ENCODE results near the gene MTX1. TPM values are rescaled to one million over a fixed set of nuclear protein-coding genes. Genes with fewer than 3 reads are reported as not detected.

The MTX1 gene
- total and polyA plus RNA-seq, 2 of the 4 experiments (the other 2 are of a cell fraction): 67.2 to 73.7 TPM

DNA sequence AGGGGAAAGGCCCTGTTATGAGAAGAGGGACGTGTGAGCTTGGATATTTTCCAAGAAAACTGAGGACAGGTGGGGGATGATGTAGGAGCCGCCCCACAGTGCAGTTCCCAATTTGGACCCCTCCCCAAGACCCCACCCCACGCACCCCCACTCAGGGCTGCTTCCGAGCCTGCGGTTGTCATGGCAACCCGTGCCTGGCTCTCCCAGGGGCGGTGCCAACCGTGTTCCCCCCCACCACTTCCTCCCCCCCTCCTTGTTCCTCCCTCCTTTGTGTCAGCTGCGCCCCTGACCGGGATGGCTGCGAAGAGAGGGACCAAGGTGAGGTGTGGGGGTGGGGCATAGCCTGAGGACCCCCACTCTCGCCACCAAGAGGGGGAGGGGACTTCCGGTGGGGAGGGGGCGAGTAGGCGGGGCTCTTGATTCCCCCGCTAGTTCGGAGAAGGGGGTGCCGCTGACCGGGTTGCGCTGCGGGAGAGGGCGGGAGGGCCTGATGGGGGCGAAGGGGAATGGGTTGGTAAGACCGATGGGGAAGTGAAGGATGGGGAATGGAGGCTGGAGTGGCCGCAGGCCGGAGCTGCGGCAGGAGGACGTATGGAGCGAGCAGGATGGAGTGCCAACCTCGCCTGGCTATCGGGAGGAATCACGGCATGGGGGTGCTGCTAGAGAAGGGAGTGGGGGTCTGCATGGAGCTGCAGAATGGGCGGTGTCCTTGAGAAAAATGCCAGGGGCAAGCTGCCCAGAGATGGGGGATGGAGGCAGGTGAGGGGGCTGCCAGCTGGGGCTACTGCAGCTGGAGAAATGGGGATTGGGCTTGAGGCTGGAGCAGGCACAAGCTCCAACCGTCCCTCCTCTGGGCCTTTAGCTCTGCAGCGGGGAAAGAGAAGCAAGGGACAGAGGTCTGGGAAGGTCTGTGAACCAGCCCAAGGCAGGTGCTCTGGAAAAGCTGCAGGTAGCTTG lies 33.9 kb upstream of the MTX1 start:
- Histone ChIP-seq H2AK5ac (ENCODE audit: low read depth, low read length) (peak overlapping the region; percentile 84), H3K4me2 (ENCODE audit: low read depth, low read length) (peak overlapping the region; percentile 94), H3K18ac (ENCODE audit: low read depth, low read length) (no peak overlapping the region; the same call in 1 of the 2 replicates), H2AFZ (replicated peaks; ENCODE audit: low read length, poor library complexity) (peak overlapping the region; percentile 96), H4K8ac (ENCODE audit: low read depth in 2 of 2, low read length in 2 of 2) (peak overlapping the region; percentile 10 to 98), H3K23ac (ENCODE audit: low read depth, low read length) (peak overlapping the region; percentile 66; the same call in 1 of the 2 replicates), H4K5ac (ENCODE audit: low read depth, low read length) (peak overlapping the region; percentile 92), H3K14ac (replicated peaks; ENCODE audit: low read depth, low read length) (peak overlapping the region; percentile 61), H3K4me3 (ENCODE audit: insufficient read depth, low read depth, low read length) (peak overlapping the region; percentile 81), H3K27me3 (ENCODE audit: control insufficient read depth, insufficient read depth, low read length) (no peaks in the 10 kb centered on the region), H2BK120ac (ENCODE audit: low read depth, low read length) (peak overlapping the region; percentile 20; the same call in 1 of the 2 replicates), H3K4me1 (ENCODE audit: control insufficient read depth, insufficient read depth, low read length) (peaks cover 3% of the 10 kb centered on the region), H2BK15ac (ENCODE audit: low read depth, low read length) (no peak overlapping the region), H2BK5ac (ENCODE audit: low read depth, low read length, poor library complexity, severe bottlenecking) (no peak overlapping the region), H2BK20ac (ENCODE audit: low read depth, low read length) (no peak overlapping the region), H3K56ac (ENCODE audit: extremely low read depth, insufficient read depth, low read length) (no peak overlapping the region), H3K36me3 (ENCODE audit: control insufficient read depth, insufficient read depth, low read length) (peaks cover 33% of the 10 kb centered on the region), H3K9me1 (ENCODE audit: insufficient read depth, low read length) (peaks cover 2% of the 10 kb centered on the region; the same call in 1 of the 2 replicates), H3K9ac (ENCODE audit: low read depth, low read length) (peak overlapping the region; percentile 67), H3K4ac (ENCODE audit: low read depth, low read length) (peak overlapping the region; percentile 78), H3K27ac (ENCODE audit: insufficient read depth, low read length) (peak overlapping the region; percentile 59), H2AK9ac (replicated peaks; ENCODE audit: low read depth, low read length, poor library complexity) (peak overlapping the region; percentile 96), H4K91ac (ENCODE audit: insufficient read depth, low read depth, low read length) (peak overlapping the region; percentile 77; the same call in 1 of the 2 replicates), H4K20me1 (ENCODE audit: insufficient read depth, low read length) (no peaks in the 10 kb centered on the region), H3K79me1 (ENCODE audit: low read depth in 1 of 2, low read length in 2 of 2) (peaks cover 0 to 46% of the 10 kb centered on the region in 2 experiments; a peak in 3 of 4 replicates), H3K9me3 (ENCODE audit: control insufficient read depth, insufficient read depth, low read length) (no peaks in the 10 kb centered on the region)
- BruUV-seq (replicated peaks): no TSS peak
- TF ChIP-seq, protein P1, sequence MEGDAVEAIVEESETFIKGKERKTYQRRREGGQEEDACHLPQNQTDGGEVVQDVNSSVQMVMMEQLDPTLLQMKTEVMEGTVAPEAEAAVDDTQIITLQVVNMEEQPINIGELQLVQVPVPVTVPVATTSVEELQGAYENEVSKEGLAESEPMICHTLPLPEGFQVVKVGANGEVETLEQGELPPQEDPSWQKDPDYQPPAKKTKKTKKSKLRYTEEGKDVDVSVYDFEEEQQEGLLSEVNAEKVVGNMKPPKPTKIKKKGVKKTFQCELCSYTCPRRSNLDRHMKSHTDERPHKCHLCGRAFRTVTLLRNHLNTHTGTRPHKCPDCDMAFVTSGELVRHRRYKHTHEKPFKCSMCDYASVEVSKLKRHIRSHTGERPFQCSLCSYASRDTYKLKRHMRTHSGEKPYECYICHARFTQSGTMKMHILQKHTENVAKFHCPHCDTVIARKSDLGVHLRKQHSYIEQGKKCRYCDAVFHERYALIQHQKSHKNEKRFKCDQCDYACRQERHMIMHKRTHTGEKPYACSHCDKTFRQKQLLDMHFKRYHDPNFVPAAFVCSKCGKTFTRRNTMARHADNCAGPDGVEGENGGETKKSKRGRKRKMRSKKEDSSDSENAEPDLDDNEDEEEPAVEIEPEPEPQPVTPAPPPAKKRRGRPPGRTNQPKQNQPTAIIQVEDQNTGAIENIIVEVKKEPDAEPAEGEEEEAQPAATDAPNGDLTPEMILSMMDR (conservative IDR thresholded peaks at IDR 0.05; ENCODE audit: low read depth, low read length): no peak
- TF ChIP-seq MXI1 (IDR thresholded peaks at IDR 0.05; ENCODE audit: borderline replicate concordance, low read depth, low read length): no peak
- no peak for TF ChIP-seq CEBPB (IDR thresholded peaks at IDR 0.05; ENCODE audit: low read depth, low read length)
- TF ChIP-seq NFE2L2 (IDR thresholded peaks at IDR 0.05; ENCODE audit: low read depth, low read length): no peak
- TF ChIP-seq, protein P2, sequence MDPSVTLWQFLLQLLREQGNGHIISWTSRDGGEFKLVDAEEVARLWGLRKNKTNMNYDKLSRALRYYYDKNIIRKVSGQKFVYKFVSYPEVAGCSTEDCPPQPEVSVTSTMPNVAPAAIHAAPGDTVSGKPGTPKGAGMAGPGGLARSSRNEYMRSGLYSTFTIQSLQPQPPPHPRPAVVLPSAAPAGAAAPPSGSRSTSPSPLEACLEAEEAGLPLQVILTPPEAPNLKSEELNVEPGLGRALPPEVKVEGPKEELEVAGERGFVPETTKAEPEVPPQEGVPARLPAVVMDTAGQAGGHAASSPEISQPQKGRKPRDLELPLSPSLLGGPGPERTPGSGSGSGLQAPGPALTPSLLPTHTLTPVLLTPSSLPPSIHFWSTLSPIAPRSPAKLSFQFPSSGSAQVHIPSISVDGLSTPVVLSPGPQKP (IDR thresholded peaks at IDR 0.05; ENCODE audit: borderline replicate concordance, low read depth, low read length): no peak
- TF ChIP-seq CHD1 (IDR thresholded peaks at IDR 0.05; ENCODE audit: low read depth, low read length): no peak
- no peak for TF ChIP-seq RAD21 (IDR thresholded peaks at IDR 0.05; ENCODE audit: low read length)
- TF ChIP-seq RCOR1 (IDR thresholded peaks at IDR 0.05; ENCODE audit: insufficient replicate concordance, low read length): no peak
- TF ChIP-seq POLR2A (IDR thresholded peaks at IDR 0.05; ENCODE audit: low read depth, low read length): no peak
- no peak for TF ChIP-seq SMC3 (IDR thresholded peaks at IDR 0.05; ENCODE audit: low read depth, low read length)
- TF ChIP-seq FOS (IDR thresholded peaks at IDR 0.05; ENCODE audit: low read depth, low read length): no peak
- TF ChIP-seq MAFK (IDR thresholded peaks at IDR 0.05; ENCODE audit: low read depth, low read length): no peak
- WGBS, 2 experiments (ENCODE audit: extremely low coverage in 2 of 2, insufficient read length in 1 of 2): 8% methylated on average over 17 of the region's 35 CpGs; no CpG with 5 or more reads in 1 of the 2 experiments
- intact Hi-C loops (cut with micrococcal nuclease) (loop anchor here (10.0 kb wide), 2 partner anchors 200 to 420 kb away; partner anchors contain the start of genes CKS1B and SHC1), in situ Hi-C loops (cut with MboI; ENCODE audit: low sequenced_read_pairs) (no loop called here), dilution Hi-C loops (cut with HindIII; ENCODE audit: low sequenced_read_pairs, unreplicated experiment) (no loop called here)
- ChIA-PET CTCF (interaction anchor here (0.5 to 1.5 kb wide), 3 partner anchors 19 to 85 kb away, joined by 4 to 6 read pairs (median 5); partner anchors contain the start of gene THBS3), POLR2A (ENCODE audit: unreplicated experiment) (no interaction called here)
- DNase-seq: peak; percentile 15
- ATAC-seq (ENCODE audit: low read depth): peak; percentile 3; the same call in 1 of the 2 replicates
